DND-41 (cell line): ENCODE data around the gene DSG1.

Source experiments
- EZH2 ChIP-seq: IDR thresholded peaks from 3 replicates; pipeline ENCODE4 v1.6.1; 2012; ENCODE audit warnings: borderline replicate concordance, low read depth, mild to moderate bottlenecking, moderate library complexity, low read length, inconsistent platforms; ENCODE audit not compliant: severe bottlenecking
- TF ChIP-seq, protein P1 (sequence below): IDR thresholded peaks from 2 replicates; pipeline ENCODE4 v1.5.1; 2012; ENCODE audit warnings: borderline replicate concordance, low read length, moderate library complexity, mild to moderate bottlenecking; ENCODE audit not compliant: poor library complexity, severe bottlenecking; ENCODE audit errors: extremely low read depth

GRCh38 chr18:31401156-31402025 is 83.4 kb downstream of the DSG1 start:
- TF ChIP-seq, protein P1, sequence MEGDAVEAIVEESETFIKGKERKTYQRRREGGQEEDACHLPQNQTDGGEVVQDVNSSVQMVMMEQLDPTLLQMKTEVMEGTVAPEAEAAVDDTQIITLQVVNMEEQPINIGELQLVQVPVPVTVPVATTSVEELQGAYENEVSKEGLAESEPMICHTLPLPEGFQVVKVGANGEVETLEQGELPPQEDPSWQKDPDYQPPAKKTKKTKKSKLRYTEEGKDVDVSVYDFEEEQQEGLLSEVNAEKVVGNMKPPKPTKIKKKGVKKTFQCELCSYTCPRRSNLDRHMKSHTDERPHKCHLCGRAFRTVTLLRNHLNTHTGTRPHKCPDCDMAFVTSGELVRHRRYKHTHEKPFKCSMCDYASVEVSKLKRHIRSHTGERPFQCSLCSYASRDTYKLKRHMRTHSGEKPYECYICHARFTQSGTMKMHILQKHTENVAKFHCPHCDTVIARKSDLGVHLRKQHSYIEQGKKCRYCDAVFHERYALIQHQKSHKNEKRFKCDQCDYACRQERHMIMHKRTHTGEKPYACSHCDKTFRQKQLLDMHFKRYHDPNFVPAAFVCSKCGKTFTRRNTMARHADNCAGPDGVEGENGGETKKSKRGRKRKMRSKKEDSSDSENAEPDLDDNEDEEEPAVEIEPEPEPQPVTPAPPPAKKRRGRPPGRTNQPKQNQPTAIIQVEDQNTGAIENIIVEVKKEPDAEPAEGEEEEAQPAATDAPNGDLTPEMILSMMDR, result no peak
- TF ChIP-seq EZH2, result no peak
